H9 (cell line): Measurements from ENCODE around the gene CYP24A1. TPM values are rescaled to one million over a fixed set of nuclear protein-coding genes. Genes with fewer than 3 reads are reported as not detected.

Experiments used
- DNase-seq: peaks from one replicate; pipeline ENCODE4 v3.0.0-alpha.2; 2017
- H2AFZ ChIP-seq: one replicate; pipeline ENCODE4 v1.6.1; 2013; ENCODE audit warnings: mild to moderate bottlenecking, low read length, control low read depth, moderate library complexity
- H2AK5ac ChIP-seq: 2 replicates; pipeline ENCODE4 v1.6.1; 2013; ENCODE audit warnings: low read length, control low read depth, mixed read lengths; ENCODE audit not compliant: insufficient read length
- H2BK120ac ChIP-seq: one replicate; pipeline ENCODE4 v1.6.1; 2013; ENCODE audit warnings: low read depth, mild to moderate bottlenecking, low read length, control low read depth, inconsistent platforms; ENCODE audit not compliant: poor library complexity, severe bottlenecking
- H2BK12ac ChIP-seq: 2 replicates; pipeline ENCODE4 v1.6.1; 2013; ENCODE audit warnings: low read length, control low read depth, mixed read lengths, low read depth; ENCODE audit not compliant: insufficient read length
- H2BK15ac ChIP-seq: 2 replicates; pipeline ENCODE4 v1.6.1; 2013; ENCODE audit warnings: low read depth, low read length, control low read depth
- H2BK20ac ChIP-seq: one replicate; pipeline ENCODE4 v1.6.1; 2013; ENCODE audit warnings: low read depth, mild to moderate bottlenecking, low read length, control low read depth, inconsistent platforms; ENCODE audit not compliant: poor library complexity, severe bottlenecking
- H2BK5ac ChIP-seq: 2 replicates; pipeline ENCODE4 v1.6.1; 2013; ENCODE audit warnings: low read length, control low read depth, mixed read lengths; ENCODE audit not compliant: insufficient read length
- H3K14ac ChIP-seq: 2 replicates; pipeline ENCODE4 v1.6.1; 2013; ENCODE audit warnings: low read length, control low read depth; ENCODE audit not compliant: insufficient read depth
- H3K18ac ChIP-seq: 2 replicates; pipeline ENCODE4 v1.6.1; 2013; ENCODE audit warnings: low read depth, mild to moderate bottlenecking, mixed read lengths, low read length, control low read depth; ENCODE audit not compliant: insufficient read length
- H3K23ac ChIP-seq: 2 replicates; pipeline ENCODE4 v1.6.1; 2013; ENCODE audit warnings: low read length, control low read depth, mixed read lengths, low read depth; ENCODE audit not compliant: insufficient read length
- H3K23me2 ChIP-seq: 2 replicates; pipeline ENCODE4 v1.6.1; 2013; ENCODE audit warnings: low read depth, mild to moderate bottlenecking, mixed read lengths, low read length, control low read depth; ENCODE audit not compliant: insufficient read length, poor library complexity, severe bottlenecking
- H3K27ac ChIP-seq: 2 replicates; pipeline ENCODE4 v1.5.1; 2013; ENCODE audit warnings: low read length, control low read depth, mixed read lengths, low read depth; ENCODE audit not compliant: insufficient read length
- H3K27me3 ChIP-seq: 2 replicates; pipeline ENCODE4 v1.6.1; 2013; ENCODE audit warnings: low read length, control low read depth, inconsistent platforms; ENCODE audit not compliant: insufficient read depth
- H3K4ac ChIP-seq: 2 replicates; pipeline ENCODE4 v1.6.1; 2013; ENCODE audit warnings: low read depth, mild to moderate bottlenecking, control low read depth, inconsistent platforms, low read length, moderate library complexity
- H3K4me1 ChIP-seq: 2 replicates; pipeline ENCODE4 v1.6.1; 2013; ENCODE audit warnings: low read length, control low read depth, inconsistent platforms; ENCODE audit not compliant: insufficient read depth
- H3K4me2 ChIP-seq: 2 replicates; pipeline ENCODE4 v1.6.1; 2013; ENCODE audit warnings: low read length, control low read depth, mixed read lengths; ENCODE audit not compliant: insufficient read length, insufficient read depth
- H3K56ac ChIP-seq: 2 replicates; pipeline ENCODE4 v1.6.1; 2013; ENCODE audit warnings: low read depth, mild to moderate bottlenecking, mixed read lengths, low read length, control low read depth; ENCODE audit not compliant: insufficient read length
- H3K79me1 ChIP-seq: 2 replicates; pipeline ENCODE4 v1.6.1; 2013; ENCODE audit warnings: low read depth, mild to moderate bottlenecking, moderate library complexity, low read length, control low read depth, inconsistent platforms; ENCODE audit not compliant: insufficient read depth, poor library complexity, severe bottlenecking
- H3K79me2 ChIP-seq: 2 replicates; pipeline ENCODE4 v1.6.1; 2013; ENCODE audit warnings: low read length, control low read depth, inconsistent platforms; ENCODE audit not compliant: insufficient read depth
- H3K9ac ChIP-seq: 2 replicates; pipeline ENCODE4 v1.6.1; 2013; ENCODE audit warnings: low read length, control low read depth, mixed read lengths; ENCODE audit not compliant: insufficient read length; ENCODE audit errors: extremely low read depth
- H3K9me3 ChIP-seq: one replicate; pipeline ENCODE4 v1.6.1; 2013; ENCODE audit warnings: low read depth, low read length, inconsistent platforms; ENCODE audit not compliant: control insufficient read depth
- H3T11ph ChIP-seq: one replicate; pipeline ENCODE4 v1.6.1; 2013; ENCODE audit warnings: mild to moderate bottlenecking, low read length, control low read depth, inconsistent platforms
- H4K20me1 ChIP-seq: one replicate; pipeline ENCODE4 v1.6.1; 2013; ENCODE audit not compliant: control insufficient read depth, insufficient read length, insufficient read depth
- H4K5ac ChIP-seq: 2 replicates; pipeline ENCODE4 v1.6.1; 2013; ENCODE audit warnings: low read depth, mild to moderate bottlenecking, mixed read lengths, low read length, control low read depth; ENCODE audit not compliant: insufficient read length
- H4K8ac ChIP-seq: replicated peaks from 2 replicates; pipeline ENCODE4 v1.6.1; 2013; ENCODE audit warnings: low read length, control low read depth, mixed read lengths, low read depth; ENCODE audit not compliant: insufficient read length
- H4K91ac ChIP-seq: 2 replicates; pipeline ENCODE4 v1.6.1; 2013; ENCODE audit warnings: low read depth, mild to moderate bottlenecking, moderate library complexity, mixed read lengths, low read length, control low read depth; ENCODE audit not compliant: insufficient read length
- H3K27ac Mint-ChIP-seq, 3 experiments: 2 replicates in 2 of 3; 3 replicates in 1 of 3; pipeline ENCODE4 v1.8.0; 2020 to 2021; ENCODE audit warnings: mixed read lengths in 3 of 3, mild to moderate bottlenecking in 1 of 3, moderate library complexity in 1 of 3
- H3K27me3 Mint-ChIP-seq: 2 replicates; pipeline ENCODE4 v1.8.0; 2021; ENCODE audit warnings: low read depth, mild to moderate bottlenecking, moderate library complexity, mixed read lengths
- H3K36me3 Mint-ChIP-seq, 3 experiments: 2 replicates in 2 of 3; 3 replicates in 1 of 3; pipeline ENCODE4 v1.8.0; 2020 to 2021; ENCODE audit warnings: low read depth in 3 of 3, mixed read lengths in 3 of 3; ENCODE audit not compliant: insufficient read depth in 1 of 3
- H3K4me1 Mint-ChIP-seq, 2 experiments: 2 replicates each; pipeline ENCODE4 v1.8.0; 2020; ENCODE audit warnings: mixed read lengths in 2 of 2
- H3K4me3 Mint-ChIP-seq, 2 experiments: 2 replicates in 1 of 2; 3 replicates in 1 of 2; pipeline ENCODE4 v1.8.0; 2020 to 2021; ENCODE audit warnings: mild to moderate bottlenecking in 2 of 2, mixed read lengths in 2 of 2, moderate library complexity in 1 of 2
- H3K9me3 Mint-ChIP-seq, 2 experiments: 2 replicates in 1 of 2; 3 replicates in 1 of 2; pipeline ENCODE4 v1.8.0; 2020; ENCODE audit warnings: mild to moderate bottlenecking in 2 of 2, mixed read lengths in 2 of 2, moderate library complexity in 1 of 2
- CTCF ChIP-seq: fragments of 200-600 bp; sonication (generic); conservative IDR thresholded peaks from 3 replicates; pipeline ENCODE4 v1.8.0; 2021; ENCODE audit warnings: antibody characterized with exemption, mild to moderate bottlenecking
- WGBS: extraction: QIAGEN DNeasy Blood & Tissue Kit; methylation state at CpG from one replicate; pipeline ENCODE4 v1.1.7; 2013; ENCODE audit warnings: missing lambda C conversion rate, low lambda C conversion rate, mixed read lengths; ENCODE audit not compliant: insufficient read length; ENCODE audit errors: extremely low coverage; 5-methylcytosine and 5-hydroxymethylcytosine counted together
- total RNA-seq: library from RNA; stranded (reverse); gene quantifications from 2 replicates; pipeline ENCODE4 v1.2.1, GENCODE V29; 2021

Gene CYP24A1
- total RNA-seq, 1 experiment from 2014 or later: not detected

GRCh38 chr20:54221996-54222890 is 48.5 kb upstream of the CYP24A1 start:
- Histone ChIP-seq H3K27ac (no peak overlapping the region), H3K56ac (no peak overlapping the region), H2BK12ac (no peak overlapping the region), H3K79me1 (no peaks in the 10 kb centered on the region), H2BK5ac (no peak overlapping the region), H3K23ac (no peak overlapping the region), H4K20me1 (no peaks in the 10 kb centered on the region), H3K4me2 (no peak overlapping the region), H4K91ac (no peak overlapping the region), H3K14ac (peak overlapping the region; percentile 67; the same call in 1 of the 2 replicates), H3K79me2 (no peaks in the 10 kb centered on the region), H3K27me3 (no peaks in the 10 kb centered on the region), H2BK20ac (no peak overlapping the region), H3K9me3 (no peaks in the 10 kb centered on the region), H3T11ph (no peak overlapping the region), H3K4ac (no peak overlapping the region), H4K5ac (peak overlapping the region; percentile 12), H3K18ac (no peak overlapping the region), H4K8ac (no peak overlapping the region), H2AFZ (no peak overlapping the region), H2AK5ac (no peak overlapping the region), H2BK15ac (no peak overlapping the region), H3K23me2 (no peaks in the 10 kb centered on the region), H3K9ac (no peak overlapping the region), H2BK120ac (no peak overlapping the region), H3K4me1 (peaks cover 5% of the 10 kb centered on the region; the same call in 1 of the 2 replicates)
- no CpG with 5 or more reads among the region's 17 CpGs for WGBS
- Mint-ChIP-seq H3K36me3 (peaks cover under 1 to 15% (median 14%) of the 10 kb centered on the region in 3 experiments; a peak in 6 of 7 replicates), H3K9me3 (no peaks in the 10 kb centered on the region), H3K27ac (peak overlapping the region; percentile 18 to 48 (median 32); a peak in 5 of 7 replicates), H3K4me1 (peaks cover 35 to 43% of the 10 kb centered on the region in 2 experiments), H3K4me3 (no peak overlapping the region; a peak in 1 of 5 replicates), H3K27me3 (no peaks in the 10 kb centered on the region)
- DNase-seq: no peak
- TF ChIP-seq CTCF: no peak
